Keratinocyte (primary cell): ENCODE results near the gene CTCFL.

ENCODE experiments used
- CTCF ChIP-seq, 3 experiments: IDR thresholded peaks in 1 of 3; conservative IDR thresholded peaks in 1 of 3; optimal IDR thresholded peaks in 1 of 3; 2 replicates in 2 of 3; 3 replicates in 1 of 3; pipeline versions ENCODE3 to v1.5.1; 2011; ENCODE audit warnings: low read length in 3 of 3, mild to moderate bottlenecking in 3 of 3, moderate library complexity in 2 of 3, control low read depth in 1 of 3, inconsistent platforms in 1 of 3; ENCODE audit not compliant: insufficient read depth in 2 of 3; ENCODE audit errors: extremely low read depth in 1 of 3
- EZH2 ChIP-seq: IDR thresholded peaks from one replicate; pipeline ENCODE4 v1.6.1; 2012; ENCODE audit warnings: inconsistent platforms, mild to moderate bottlenecking, low read length, moderate library complexity

- peak in 2 of 3 experiments; percentile 10 to 31 for TF ChIP-seq CTCF (optimal IDR thresholded peaks at IDR 0.05 in 1 of 3, IDR thresholded peaks at IDR 0.05 in 1 of 3, conservative IDR thresholded peaks at IDR 0.05 in 1 of 3; ENCODE audit: extremely low read depth in 1 of 3, insufficient read depth in 2 of 3, low read length in 3 of 3)
- TF ChIP-seq EZH2, result no peak
Observed at GRCh38 chr20:57573894-57574293, 49.0 kb upstream of the CTCFL start.
